GM19023 (cell line): Measurements from ENCODE around the gene RASEF.
"Not testable (repeated sequence)": the region's sequence is repeated elsewhere in the genome, so short reads cannot be mapped to it uniquely, and the experiment has no call there.

Experiments
- ATAC-seq: cut with Tn5 transposase; IDR thresholded peaks from one replicate; pipeline ENCODE4 v1.9.1; 2021; ENCODE audit warnings: mild to moderate bottlenecking, moderate library complexity; ENCODE audit not compliant: unreplicated experiment

RASEF gene

DNA sequence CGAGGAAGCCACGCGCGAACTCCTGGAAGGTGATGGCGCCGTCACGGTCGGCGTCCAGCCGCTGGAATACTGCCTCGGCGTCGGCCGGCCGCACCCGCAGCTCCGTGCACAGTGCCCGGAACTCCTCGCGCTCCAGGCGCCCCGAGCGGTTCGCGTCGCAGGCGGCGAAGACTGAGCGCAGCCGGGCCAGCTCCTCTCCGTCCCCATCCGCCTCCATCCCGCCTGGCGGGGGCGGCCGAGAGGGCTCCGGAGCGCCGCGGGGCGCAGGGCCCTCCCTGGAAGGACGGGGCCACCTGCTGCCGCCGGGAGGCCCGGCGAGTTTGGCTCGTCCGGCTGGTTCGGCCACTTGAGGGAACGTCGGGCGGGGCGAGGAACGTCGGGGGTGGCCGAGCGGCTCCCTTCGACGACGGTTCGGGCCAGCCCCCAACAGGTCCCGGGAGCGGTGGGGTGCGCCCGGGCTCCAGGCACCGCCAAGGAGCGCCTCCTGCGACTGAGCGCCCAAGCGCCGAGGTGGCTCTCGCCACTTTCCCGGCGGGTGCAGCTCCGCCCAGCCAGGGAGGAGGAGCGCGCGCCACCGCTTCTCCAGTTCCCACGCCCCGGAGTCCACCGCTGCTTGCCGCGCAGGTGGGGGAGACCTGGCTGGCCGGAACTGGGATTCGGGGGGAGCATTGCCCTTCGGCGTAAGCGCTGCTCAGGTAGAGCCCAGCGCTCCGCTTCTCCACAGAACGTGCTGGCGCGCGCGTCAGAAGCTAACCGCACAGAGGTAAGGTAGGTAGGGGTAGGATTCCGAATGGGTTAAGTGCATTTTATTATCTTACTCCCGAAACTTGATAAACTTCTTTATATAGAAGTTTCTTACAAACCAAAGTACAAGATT is at the start of gene RASEF:
Gene RASEF (minus strand): TSS at position 492 of the 877 bp plus-strand sequence. CDS start 275 bp downstream, at position 217.
- ATAC-seq = no peak

DNA sequence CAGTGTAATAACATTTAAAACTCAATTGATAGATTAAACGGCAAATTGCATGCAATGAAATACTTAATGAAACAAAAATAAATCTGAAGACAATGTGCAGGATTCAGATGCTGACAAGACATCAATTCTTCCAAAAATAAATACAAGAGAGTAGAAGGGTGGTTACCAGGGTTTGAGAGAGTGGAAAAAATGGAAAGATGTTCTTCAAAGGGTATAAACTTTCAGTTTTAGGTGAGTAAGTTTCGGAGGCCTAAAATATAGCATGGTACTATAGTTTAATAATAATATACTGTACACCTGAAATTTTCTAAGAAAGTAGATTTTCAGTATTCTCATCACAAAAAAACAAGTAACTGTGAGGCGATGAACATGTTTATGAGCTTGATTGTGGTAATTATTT is 48.2 kb upstream of the RASEF start:
- no peak for ATAC-seq

GRCh38 chr9:83109296-83109695 is 46.4 kb upstream of the RASEF start:
- ATAC-seq = no peak

DNA sequence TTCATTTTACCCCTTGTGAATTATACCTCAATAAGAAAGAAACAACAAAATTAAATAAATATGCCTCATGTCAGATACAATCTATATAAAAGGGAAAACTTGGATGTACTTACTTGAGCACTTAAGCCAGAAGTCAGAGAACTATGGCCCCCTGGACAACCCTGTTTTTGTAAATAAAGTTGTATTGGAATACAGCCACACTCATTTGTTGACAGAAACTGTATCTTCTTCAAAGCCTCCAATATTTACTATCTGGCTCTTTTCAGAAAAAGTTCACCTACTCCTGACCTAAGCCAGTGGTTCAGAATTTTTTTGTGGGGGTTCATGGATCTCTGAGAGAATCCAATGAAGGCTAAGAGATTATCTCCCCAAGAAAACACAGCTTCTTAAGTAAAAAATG is 45.3 kb upstream of the RASEF start:
- ATAC-seq = no peak

DNA sequence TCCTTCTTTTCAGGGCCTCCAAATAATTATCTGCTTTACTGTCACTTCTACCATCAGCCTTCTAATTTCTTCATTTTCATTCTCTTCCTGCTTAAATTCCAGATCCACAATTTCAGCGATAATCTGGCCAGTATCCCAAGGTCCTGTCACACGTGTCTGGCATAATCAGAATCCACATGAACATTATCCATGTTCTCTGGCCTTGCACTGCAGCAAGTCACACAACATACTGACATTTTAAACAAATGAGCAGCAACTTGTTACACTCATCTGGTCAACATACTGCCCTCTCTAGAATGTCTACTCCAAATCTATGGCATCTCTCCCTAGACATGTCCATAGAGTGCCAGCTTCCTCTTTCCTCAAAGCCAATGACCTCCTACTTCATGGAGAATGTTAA is 43.8 kb upstream of the RASEF start:
- no peak for ATAC-seq

DNA sequence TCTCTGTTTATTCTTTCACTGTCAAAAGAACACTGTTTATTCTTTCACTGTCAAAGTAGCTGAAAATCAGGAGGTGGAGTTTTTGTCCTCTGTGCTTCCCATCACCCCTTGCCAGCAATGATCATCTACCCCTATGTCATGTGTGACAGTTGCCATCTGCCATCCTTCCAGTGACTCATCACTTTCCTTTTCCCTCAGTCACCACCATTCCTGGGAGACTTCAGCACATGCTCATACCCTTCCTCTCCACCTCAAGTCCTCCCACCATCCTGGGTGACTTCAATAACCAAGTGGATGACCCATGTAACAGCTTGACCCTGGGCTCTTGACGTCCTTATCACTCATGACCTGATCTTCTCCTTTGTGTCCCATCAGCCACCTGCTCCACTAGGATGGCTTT is 43.3 kb upstream of the RASEF start:
- ATAC-seq = no peak

- no peak for ATAC-seq
Measured at GRCh38 chr9:83097633-83098032, 34.7 kb upstream of the RASEF start.

DNA sequence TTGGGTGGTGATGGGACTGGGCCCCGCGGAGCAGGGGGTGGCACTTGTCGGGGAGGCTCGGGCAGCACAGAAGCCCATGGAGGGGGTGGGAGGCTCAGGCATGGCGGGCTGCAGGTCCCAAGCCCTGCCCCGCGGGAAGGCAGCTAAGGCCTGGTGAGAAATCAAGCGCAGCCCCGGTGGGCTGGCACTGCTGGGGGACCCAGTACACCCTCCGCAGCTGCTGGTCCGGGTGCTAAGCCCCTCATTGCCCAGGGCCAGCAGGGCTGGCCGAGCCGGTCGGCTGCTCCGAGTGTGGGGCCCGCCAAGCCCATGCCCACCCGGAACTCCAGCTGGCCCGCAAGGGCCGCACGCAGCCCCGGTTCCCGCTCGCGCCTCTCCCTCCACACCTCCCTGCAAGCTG is 30.4 kb upstream of the RASEF start:
- ATAC-seq = not testable (repeated sequence)

GRCh38 chr9:83081846-83082245 is 18.9 kb upstream of the RASEF start:
- ATAC-seq = no peak

- ATAC-seq = no peak
Measured at GRCh38 chr9:83081010-83081409, 18.1 kb upstream of the RASEF start.

GRCh38 chr9:83075932-83076331 is 13.0 kb upstream of the RASEF start:
- not testable (repeated sequence) for ATAC-seq

DNA sequence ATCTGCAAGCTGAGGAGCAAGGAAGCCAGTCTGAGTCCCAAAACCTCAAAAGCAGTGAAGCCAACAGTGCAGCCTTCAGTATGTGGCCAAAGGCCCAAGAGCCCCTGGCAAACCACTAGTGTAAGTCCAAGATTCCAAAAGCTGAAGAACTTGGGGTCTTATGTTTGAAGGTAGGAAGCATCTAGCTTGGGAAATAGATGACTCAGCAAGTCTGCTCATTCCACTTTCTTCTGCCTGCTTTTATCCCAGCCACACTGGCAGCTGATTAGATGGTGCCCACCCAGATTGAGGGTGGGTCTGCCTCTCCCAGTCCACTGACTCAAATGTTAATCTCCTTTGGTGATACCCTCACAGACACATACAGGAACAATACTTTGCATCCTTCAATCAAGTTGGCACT is 9.6 kb upstream of the RASEF start:
- not testable (repeated sequence) for ATAC-seq

DNA sequence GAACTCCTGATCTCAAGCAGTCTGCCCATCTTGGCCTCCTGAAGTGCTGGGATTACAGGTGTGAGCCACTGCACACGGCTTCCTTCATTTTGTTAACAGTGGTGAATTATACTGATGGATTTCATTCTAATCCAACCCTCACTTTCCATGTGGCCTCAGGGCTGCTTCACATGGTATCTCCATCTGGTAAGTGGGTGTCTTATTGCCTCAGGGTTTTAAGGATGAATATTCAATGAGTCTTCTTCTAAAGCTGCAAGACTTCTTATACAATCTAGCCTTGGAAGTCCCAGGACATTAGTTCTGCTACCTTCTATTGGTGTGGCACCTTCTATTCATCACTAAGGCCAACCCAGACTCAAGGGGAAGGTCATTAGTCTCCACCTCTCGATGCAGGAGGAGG is 8.7 kb upstream of the RASEF start:
- ATAC-seq = no peak

DNA sequence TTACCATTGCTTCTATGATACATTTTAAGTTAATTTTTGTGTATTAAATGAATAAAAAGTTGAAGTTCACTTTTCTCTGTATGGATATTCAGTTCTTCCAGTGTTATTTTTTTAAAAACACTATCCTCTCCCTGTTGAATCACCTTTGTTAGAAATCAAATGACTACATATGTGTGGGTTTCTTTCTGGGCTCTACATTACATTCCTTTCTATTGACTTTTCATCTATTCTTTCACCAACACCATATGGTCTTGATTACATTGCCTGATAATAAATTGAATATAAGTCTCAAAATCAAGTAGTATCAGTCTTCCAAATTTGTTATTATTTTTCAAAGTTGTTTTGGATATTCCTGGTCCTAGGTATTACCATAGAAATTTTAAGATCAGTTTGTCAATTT is 7.3 kb upstream of the RASEF start:
- no peak for ATAC-seq

DNA sequence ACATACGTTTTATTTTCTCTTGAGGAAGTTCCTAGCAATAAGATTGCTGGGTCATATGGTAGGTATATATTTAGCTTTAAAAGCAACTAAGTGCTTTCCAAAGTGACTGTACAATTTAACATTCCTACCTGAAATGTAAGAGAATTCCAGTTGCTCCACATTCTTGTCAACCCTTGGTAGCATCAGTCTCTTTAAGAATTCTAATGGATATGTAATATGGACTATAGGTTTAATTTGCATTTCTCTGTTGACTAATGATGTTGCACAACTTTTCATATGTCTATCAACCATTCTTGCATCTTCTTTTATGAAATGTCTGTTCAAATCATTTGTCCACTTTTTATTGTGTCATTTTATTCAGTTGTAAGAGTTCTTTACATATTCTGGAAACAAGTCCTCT is 6.7 kb upstream of the RASEF start:
- ATAC-seq = no peak

GRCh38 chr9:83068414-83068813 is 5.5 kb upstream of the RASEF start:
- no peak for ATAC-seq

GRCh38 chr9:83067579-83067978 is 4.6 kb upstream of the RASEF start:
- no peak for ATAC-seq

GRCh38 chr9:83066771-83067170 is 3.8 kb upstream of the RASEF start:
- no peak for ATAC-seq

DNA sequence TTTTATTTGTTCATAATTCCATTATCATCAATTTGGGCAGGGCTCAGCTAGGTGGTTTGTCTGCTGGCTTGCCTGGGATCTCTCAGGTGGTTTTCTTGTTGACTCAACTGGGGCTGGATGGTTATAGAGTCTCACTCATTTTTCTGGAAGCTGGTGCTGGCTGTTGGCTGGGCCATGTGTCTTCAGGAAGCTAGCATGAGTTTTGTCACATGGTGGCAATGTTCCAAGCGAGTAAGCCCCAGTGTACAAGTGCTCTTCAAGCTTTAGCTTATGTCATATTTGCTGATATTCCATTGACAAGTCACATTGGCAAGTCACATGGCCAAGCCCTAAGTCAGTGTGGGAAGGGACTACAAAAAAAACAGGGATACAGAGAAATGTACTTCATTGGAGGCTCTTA is 2.3 kb upstream of the RASEF start:
- ATAC-seq = no peak

DNA sequence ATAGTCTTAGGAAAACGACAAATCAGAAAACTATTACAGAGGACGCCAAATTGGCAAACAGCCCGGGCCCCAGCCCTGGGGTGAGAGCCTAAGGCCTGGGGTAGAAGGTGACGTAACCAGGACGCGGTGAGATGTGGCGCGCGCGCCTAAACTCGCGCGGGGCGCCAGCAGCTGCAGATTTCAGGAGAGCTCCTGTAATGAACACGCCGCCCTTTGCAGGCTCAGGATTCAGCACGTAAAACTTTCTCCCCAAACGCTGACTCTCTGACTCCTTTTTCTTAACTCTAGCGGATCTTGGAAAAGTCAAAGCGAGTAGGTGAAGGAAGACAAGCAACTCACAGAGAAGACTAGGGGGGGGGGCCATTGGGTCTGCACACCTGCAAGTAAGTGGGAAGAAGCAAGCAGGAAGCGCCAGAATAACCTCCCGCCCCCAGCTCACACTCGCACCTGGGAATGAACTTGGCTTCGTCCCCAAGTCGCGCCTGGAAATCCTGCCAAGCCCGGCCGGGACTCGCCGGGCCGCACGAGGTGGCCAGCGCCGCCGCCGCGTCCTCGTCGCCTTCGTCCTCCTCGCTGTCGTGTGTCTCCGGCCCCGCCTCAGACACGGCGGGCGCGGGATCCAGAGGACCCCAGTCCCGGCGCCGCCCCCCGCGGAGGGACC is 822 bp downstream of the RASEF start:
- ATAC-seq = no peak

- no peak for ATAC-seq
Measured at GRCh38 chr9:83061036-83061435, 1.9 kb downstream of the RASEF start.

DNA sequence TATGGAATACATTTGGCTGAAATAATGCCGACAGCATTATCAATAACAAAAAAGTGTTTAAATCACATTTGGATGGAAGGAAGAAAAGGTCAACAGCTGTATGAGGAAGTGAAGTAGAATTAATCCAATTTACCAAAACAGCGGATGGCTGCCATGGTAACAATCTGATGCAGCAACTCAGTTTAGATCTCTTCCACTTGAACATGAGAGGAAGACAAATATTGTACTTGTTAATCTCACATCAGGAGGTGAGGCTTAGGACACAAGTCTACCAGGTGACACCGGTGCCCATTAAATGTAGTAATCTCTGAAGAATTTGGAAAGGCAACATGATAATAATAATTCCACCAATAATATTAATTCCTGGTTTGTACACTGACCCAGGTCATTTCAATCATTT is 2.4 kb downstream of the RASEF start:
- ATAC-seq = no peak
